Large intestine (tissue), 3 donors: ENCODE results near the gene HOXA11. TPM values are rescaled to one million over a fixed set of nuclear protein-coding genes. Genes with fewer than 3 reads are reported as not detected.

Experiments used
- DNase-seq, 2 donors: peaks; one replicate each; pipeline versions ENCODE4 v3.0.0 to v3.0.0-alpha.2; 2013
- H3K27ac ChIP-seq: one replicate; pipeline ENCODE4 v1.5.1; 2013; ENCODE audit warnings: low read length
- H3K27me3 ChIP-seq: 2 replicates; pipeline ENCODE4 v1.6.1; 2013; ENCODE audit warnings: low read length; ENCODE audit not compliant: control insufficient read depth, insufficient read depth
- H3K36me3 ChIP-seq: 2 replicates; pipeline ENCODE4 v1.6.1; 2013; ENCODE audit warnings: low read length; ENCODE audit not compliant: control insufficient read depth, insufficient read depth
- H3K4me1 ChIP-seq: one replicate; pipeline ENCODE4 v1.6.1; 2013; ENCODE audit warnings: low read length; ENCODE audit not compliant: control insufficient read depth, insufficient read depth
- H3K4me3 ChIP-seq: one replicate; pipeline ENCODE4 v1.5.1; 2013; ENCODE audit warnings: low read length
- H3K9me3 ChIP-seq: one replicate; pipeline ENCODE4 v1.6.1; 2013; ENCODE audit warnings: mild to moderate bottlenecking, low read depth, low read length, moderate library complexity; ENCODE audit not compliant: control insufficient read depth
- WGBS: methylation state at CpG from one replicate; pipeline ENCODE4 v1.1.5; 2013; ENCODE audit warnings: low lambda C conversion rate; ENCODE audit not compliant: insufficient coverage; 5-methylcytosine and 5-hydroxymethylcytosine counted together
- polyA plus RNA-seq: library from polyadenylated mRNA; unstranded; fragments of 120-200 nt; gene quantifications from one replicate; pipeline ENCODE4 v1.2.1, GENCODE V29; 2013

HOXA11 gene
- polyA plus RNA-seq, 1 donor: not detected

DNA sequence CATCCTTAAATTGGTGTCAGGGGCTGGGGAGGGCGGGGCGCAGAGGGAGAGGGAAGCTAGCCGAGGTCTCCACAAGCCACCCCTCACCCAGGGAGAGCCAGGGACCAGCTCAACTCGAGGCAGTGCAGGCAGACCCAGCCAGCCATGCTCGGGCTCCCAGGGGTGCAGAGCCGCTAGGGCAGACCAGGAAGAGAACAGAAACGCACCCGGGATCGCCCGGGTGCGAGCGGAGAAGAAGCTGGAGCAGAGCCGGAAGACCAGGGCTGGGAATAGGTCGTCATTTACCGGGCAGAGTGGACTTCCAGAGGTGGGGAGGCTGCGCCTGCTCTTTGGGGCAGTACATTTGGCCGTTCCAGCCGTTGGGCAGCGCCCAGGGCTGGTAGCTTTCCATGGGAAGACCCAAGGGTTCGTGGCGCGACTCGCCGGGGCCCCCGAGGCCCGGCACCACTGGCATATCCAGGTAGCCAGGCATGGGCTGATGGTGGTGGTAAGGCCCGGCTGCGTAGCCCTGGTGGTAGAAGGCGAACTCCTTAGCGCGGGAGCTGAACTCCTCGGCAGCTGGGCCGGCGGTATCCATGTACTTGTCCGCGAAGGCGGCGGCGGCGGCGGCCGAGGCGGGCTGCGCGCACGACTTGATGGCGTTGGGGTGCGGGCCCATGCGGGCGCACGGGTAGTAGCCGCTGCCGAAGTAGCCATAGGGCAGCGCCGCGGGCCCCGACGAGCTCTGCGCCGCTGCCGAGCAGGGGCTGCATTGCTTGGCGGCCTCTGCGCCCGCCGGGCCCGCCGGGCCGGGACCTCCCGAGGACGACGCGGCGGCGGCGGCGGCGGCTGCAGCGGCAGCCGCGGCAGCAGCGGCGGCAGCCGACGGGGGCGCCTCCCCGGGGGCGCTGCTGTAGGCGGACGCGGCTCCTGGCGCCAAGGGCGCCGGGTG lies 14.1 kb upstream of the HOXA11 start:
- WGBS: no CpG with 5 or more reads among the region's 93 CpGs
- no peaks in the 10 kb centered on the region for H3K36me3 ChIP-seq
- H3K4me3 ChIP-seq: no peak overlapping the region
- no peak overlapping the region for H3K27ac ChIP-seq
- H3K4me1 ChIP-seq: peaks cover 13% of the 10 kb centered on the region
- H3K9me3 ChIP-seq: peaks cover 8% of the 10 kb centered on the region
- DNase-seq: peak in 1 of 2 donors; percentile 32
- H3K27me3 ChIP-seq: peaks cover 88% of the 10 kb centered on the region

- Histone ChIP-seq H3K4me3 (no peak overlapping the region), H3K27me3 (peaks cover 88% of the 10 kb centered on the region), H3K27ac (no peak overlapping the region), H3K9me3 (peaks cover 8% of the 10 kb centered on the region), H3K4me1 (peaks cover 13% of the 10 kb centered on the region), H3K36me3 (no peaks in the 10 kb centered on the region)
- 11% methylated on average over 2 of the region's 29 CpGs for WGBS
- DNase-seq: no peak
Observed at GRCh38 chr7:27198138-27198841, 13.3 kb upstream of the HOXA11 start.

DNA sequence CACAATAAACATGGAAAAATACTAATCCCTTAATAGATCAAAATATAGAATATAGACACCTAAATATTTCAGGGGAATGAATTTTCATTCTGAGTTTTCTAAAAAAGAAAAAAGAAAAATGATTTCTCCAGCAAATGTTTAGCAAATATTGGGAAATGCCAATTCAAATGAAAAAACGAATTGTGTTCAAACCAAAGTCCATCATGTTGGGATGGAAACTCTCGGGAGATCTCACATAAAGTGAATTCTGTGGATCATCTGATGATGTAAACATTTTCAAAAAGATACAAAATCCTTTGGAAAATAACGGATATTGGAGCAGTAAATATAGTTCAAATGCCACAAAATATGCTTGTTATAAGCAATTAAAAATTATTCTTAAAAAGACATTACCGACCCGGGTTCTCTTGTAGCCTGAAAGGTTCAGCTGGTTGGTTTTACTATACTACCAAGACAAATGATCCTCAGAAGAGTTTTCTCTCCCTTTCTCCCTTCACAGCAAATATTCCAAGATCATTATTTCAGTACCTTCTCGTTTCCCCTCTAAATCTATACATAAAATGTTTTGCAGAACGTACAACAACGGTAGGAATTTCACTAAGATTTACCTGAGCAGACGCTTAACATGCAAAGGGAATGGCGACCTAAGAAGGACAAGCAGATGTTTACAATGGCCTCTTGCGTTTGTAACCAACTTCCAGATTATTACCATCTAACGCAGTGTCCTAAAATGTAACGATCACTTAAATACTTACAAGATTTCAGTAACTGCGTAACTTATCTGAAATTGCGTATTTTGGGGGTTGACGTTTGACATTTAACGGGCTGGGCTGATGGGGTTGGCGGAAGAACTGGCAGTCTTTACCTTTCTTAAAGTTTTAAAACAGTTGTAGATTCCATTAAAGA lies 12.4 kb upstream of the HOXA11 start:
- H3K9me3 ChIP-seq: peaks cover 12% of the 10 kb centered on the region
- H3K27ac ChIP-seq: no peak overlapping the region
- no peaks in the 10 kb centered on the region for H3K36me3 ChIP-seq
- peaks cover 15% of the 10 kb centered on the region for H3K4me1 ChIP-seq
- 25% methylated on average over 3 of the region's 18 CpGs for WGBS
- peaks cover 88% of the 10 kb centered on the region for H3K27me3 ChIP-seq
- H3K4me3 ChIP-seq: no peak overlapping the region
- no peak for DNase-seq

- 0% methylated on average over 2 of the region's 6 CpGs for WGBS
- Histone ChIP-seq H3K36me3 (no peaks in the 10 kb centered on the region), H3K9me3 (peaks cover 16% of the 10 kb centered on the region), H3K27me3 (peaks cover 88% of the 10 kb centered on the region), H3K4me1 (peaks cover 12% of the 10 kb centered on the region), H3K27ac (no peak overlapping the region), H3K4me3 (no peak overlapping the region)
- DNase-seq: peak; percentile 60 to 66
Observed at GRCh38 chr7:27196287-27196767, 11.3 kb upstream of the HOXA11 start.

GRCh38 chr7:27194686-27195379 lies 9.8 kb upstream of the HOXA11 start:
- Histone ChIP-seq H3K4me1 (peaks cover 2% of the 10 kb centered on the region), H3K27me3 (peaks cover 89% of the 10 kb centered on the region), H3K4me3 (no peak overlapping the region), H3K36me3 (no peaks in the 10 kb centered on the region), H3K27ac (no peak overlapping the region), H3K9me3 (peaks cover 16% of the 10 kb centered on the region)
- DNase-seq: no peak
- 57% methylated on average over 4 of the region's 9 CpGs for WGBS

DNA sequence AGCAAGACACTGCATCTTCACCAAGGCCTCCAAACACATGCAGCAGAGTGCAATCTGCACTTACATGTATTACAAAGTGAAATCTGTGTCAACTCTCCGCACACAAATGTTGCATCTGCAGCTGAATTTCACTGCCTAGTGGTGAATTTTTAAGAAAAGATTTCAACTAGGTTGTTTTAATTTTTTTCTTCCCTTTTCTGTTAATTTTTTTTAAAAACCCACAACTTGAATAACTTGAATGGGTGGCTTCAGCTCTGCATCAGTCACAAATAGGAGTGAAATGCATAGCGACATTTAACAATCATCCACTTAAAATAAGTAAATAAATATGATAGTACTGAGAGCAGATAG lies 8.9 kb upstream of the HOXA11 start:
- DNase-seq: no peak
- H3K27me3 ChIP-seq: peaks cover 93% of the 10 kb centered on the region
- peaks cover 2% of the 10 kb centered on the region for H3K4me1 ChIP-seq
- H3K27ac ChIP-seq: no peak overlapping the region
- H3K4me3 ChIP-seq: no peak overlapping the region
- H3K9me3 ChIP-seq: peaks cover 17% of the 10 kb centered on the region
- H3K36me3 ChIP-seq: no peaks in the 10 kb centered on the region
- no CpG with 5 or more reads among the region's 2 CpGs for WGBS

- no CpG with 5 or more reads among the region's 29 CpGs for WGBS
- no peak for DNase-seq
- peaks cover 4% of the 10 kb centered on the region for H3K4me1 ChIP-seq
- H3K4me3 ChIP-seq: no peak overlapping the region
- peaks cover 93% of the 10 kb centered on the region for H3K27me3 ChIP-seq
- peaks cover 18% of the 10 kb centered on the region for H3K9me3 ChIP-seq
- no peak overlapping the region for H3K27ac ChIP-seq
- no peaks in the 10 kb centered on the region for H3K36me3 ChIP-seq
Observed at GRCh38 chr7:27193335-27194001, 8.4 kb upstream of the HOXA11 start.

DNA sequence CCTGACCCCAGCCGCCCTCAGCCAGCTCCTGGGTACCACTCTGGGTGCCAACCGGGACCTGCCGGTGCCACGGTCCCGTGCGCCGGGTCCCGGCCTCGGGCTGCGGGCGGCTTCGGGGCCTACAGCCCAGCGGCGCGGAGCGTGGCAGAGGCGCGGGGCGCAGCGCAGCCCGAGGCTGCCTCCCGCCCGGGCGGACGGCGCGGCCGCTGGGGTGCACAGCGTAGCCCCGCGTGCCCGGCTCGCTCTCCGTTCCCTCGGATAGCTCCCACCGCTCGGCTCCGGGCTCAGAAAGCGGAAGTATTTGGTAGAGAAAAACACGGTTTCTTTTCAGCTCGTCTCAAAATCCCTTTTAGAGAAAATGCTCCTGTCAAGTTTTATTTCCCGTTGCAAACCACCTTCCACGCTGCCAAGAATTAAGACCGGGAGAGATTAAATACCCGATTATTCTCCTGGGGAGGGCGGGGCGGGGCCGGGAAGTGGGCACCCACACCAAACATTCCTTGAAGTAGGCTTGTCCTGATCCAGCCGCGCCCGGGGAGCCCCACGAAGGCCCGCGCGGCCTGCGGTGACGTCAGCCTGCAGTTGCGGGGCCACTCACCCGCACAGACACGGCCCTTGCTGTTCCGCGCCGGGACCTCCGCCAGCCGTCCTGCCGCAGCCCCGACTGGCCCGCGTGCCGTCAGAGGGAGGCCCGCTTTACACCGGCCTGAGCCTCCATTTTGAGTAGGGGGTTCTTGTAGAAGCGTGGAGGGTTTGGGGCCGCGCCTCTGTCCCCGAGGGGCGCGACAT lies 7.7 kb upstream of the HOXA11 start:
- Histone ChIP-seq H3K9me3 (peaks cover 26% of the 10 kb centered on the region), H3K4me1 (peaks cover 6% of the 10 kb centered on the region), H3K4me3 (no peak overlapping the region), H3K27ac (no peak overlapping the region), H3K36me3 (no peaks in the 10 kb centered on the region), H3K27me3 (peaks cover 93% of the 10 kb centered on the region)
- no peak for DNase-seq
- WGBS: no CpG with 5 or more reads among the region's 78 CpGs
